SK-N-SH treated with all-trans-retinoic acid at 6 μM for 48 hours (cell line): ENCODE results near the gene AMDHD2.

Experiments
- CREB5 ChIP-seq: fragments of 250-450 bp; sonication (Bioruptor Pico); IDR thresholded peaks from 2 replicates; pipeline ENCODE4 v1.5.1; 2020; ENCODE audit warnings: low read depth, mild to moderate bottlenecking, moderate library complexity
- CSRNP3 ChIP-seq: fragments of 250-450 bp; sonication (Bioruptor Pico); IDR thresholded peaks from 2 replicates; pipeline ENCODE4 v1.5.1; 2021; ENCODE audit warnings: mild to moderate bottlenecking, moderate library complexity
- RARB ChIP-seq: fragments of 250-450 bp; sonication (Bioruptor Pico); IDR thresholded peaks from 2 replicates; pipeline ENCODE4 v1.8.0; 2021; ENCODE audit warnings: mild to moderate bottlenecking, moderate library complexity
- TCF4 ChIP-seq: fragments of 250-450 bp; sonication (Bioruptor Pico); IDR thresholded peaks from 2 replicates; pipeline ENCODE4 v1.8.0; 2021; ENCODE audit warnings: mild to moderate bottlenecking, moderate library complexity, borderline replicate concordance

DNA sequence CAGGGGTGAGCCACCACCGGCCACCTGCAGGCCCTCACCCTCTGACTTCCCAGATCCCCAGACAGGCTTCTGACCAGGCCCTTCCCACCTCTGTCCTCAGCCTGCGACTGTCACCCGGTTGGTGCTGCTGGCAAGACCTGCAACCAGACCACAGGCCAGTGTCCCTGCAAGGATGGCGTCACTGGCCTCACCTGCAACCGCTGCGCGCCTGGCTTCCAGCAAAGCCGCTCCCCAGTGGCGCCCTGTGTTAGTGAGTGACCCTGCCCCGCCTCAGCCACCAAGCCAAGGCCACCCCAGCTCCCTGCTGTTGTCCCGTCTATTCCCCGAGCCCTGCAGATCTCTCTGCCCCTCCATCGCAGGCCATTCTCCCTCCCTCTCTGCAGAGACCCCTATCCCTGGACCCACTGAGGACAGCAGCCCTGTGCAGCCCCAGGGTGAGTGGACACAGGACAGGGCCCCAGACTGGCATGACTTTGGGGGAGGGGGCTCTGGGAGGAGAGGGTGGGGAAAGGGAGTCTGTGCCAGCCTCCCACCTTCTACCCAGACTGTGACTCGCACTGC lies 47.2 kb upstream of the AMDHD2 start:
- TF ChIP-seq CSRNP3 (CRISPR knock-in tag) (no peak), CREB5 (CRISPR knock-in tag) (no peak), TCF4 (no peak), RARB (CRISPR knock-in tag) (no peak)
